HG03135 (cell line): Measurements from ENCODE around the gene NPR3.

ENCODE experiments used
- ATAC-seq: cut with Tn5 transposase; IDR thresholded peaks from one replicate; pipeline ENCODE4 v1.9.1; 2021; ENCODE audit warnings: mild to moderate bottlenecking, moderate library complexity; ENCODE audit not compliant: unreplicated experiment

The NPR3 gene

GRCh38 chr5:32711681-32712480 lies 760 bp downstream of the NPR3 start:
- ATAC-seq: no peak

DNA sequence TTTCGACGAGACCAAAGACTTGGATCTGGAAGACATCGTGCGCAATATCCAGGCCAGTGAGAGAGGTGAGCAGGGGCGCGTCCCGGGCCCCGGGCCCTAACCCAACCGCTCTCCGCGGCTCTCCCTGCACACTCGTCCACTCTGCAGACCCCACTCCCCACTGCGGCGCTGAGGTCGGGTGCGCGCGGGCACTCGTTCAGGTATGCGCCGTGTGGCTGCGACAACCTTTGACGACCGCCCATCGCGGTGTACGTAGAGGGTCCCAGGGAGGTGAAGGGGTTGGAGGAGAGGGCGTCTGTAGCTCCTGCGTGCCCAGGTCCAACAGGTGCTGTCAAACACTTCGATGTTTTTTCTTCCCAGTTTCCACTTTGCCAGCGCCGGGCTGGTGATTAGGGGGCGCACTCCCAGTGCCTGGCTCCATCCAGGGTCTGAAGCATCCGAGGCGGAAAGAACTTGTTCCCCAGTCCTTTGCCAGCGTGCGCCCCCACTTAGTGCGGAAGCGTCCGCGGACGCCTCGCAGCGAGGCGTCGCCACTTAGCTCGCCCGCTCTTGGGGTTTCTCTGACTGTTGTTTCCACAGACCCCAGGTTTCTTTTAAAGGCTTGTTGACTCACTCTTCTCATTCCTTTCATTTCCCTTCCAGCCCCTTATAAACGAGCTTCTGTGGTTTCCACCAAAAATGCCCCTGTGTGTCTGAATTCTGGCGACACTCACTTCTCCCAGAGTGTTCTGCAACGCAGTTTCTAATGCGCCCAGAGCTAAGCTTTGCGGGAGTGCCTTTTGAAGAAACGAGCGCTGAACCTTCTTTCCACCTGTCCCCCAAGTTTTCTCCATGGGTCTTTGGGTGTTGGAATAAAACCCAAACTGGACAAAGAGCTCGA lies 1.6 kb downstream of the NPR3 start:
- ATAC-seq: no peak

DNA sequence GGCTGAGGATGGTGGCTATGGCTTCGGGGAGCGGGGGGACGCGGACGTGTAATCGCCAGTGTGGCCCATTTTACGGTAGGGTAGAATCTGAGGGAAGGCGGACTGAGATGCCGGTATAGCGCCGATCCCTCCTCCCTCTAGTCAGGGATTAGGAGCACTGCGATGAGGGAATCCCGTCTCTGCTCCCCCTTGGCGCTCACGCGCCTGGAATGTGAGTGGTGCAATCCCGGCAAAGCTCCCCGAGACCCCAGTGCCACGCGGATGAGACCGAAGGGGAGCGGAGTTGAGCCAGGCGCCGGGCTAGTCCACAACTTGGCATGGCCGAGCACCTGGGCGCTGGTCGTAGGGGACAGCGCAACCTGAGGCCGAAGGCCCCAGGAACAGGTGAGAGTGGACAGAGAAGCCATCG lies 2.2 kb downstream of the NPR3 start:
- ATAC-seq: no peak

- no peak for ATAC-seq
Measured at GRCh38 chr5:32713770-32714381, 2.8 kb downstream of the NPR3 start.

- ATAC-seq: no peak
Measured at GRCh38 chr5:32714836-32715235, 3.7 kb downstream of the NPR3 start.

- ATAC-seq: no peak
Measured at GRCh38 chr5:32720300-32720699, 9.2 kb downstream of the NPR3 start.

GRCh38 chr5:32721626-32722025 lies 10.5 kb downstream of the NPR3 start:
- ATAC-seq: no peak

GRCh38 chr5:32722957-32723356 lies 11.8 kb downstream of the NPR3 start:
- ATAC-seq: no peak

GRCh38 chr5:32724526-32724925 lies 13.4 kb downstream of the NPR3 start:
- no peak for ATAC-seq

DNA sequence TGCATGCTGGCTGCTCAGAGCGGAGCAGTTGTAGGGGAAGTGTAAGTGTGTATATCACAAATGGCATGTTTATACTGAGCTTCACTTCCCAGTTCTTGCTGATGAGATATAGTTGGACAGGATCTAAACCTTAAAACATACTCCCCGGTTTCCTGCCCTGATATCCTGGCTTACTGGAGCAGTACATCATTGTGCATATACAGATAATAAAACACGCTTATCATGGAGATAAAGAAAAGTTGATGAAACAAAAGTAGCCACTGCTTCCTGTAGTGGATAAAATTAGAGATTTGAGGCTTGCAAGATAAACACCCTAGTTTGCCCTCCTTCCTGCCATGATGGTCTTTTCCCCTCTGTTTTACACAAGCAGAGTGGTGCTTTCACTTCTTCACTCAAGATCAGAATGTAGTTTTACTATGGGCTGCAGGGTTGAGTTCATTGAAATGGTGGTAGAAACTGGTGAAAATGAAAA lies 15.0 kb downstream of the NPR3 start:
- ATAC-seq: no peak

DNA sequence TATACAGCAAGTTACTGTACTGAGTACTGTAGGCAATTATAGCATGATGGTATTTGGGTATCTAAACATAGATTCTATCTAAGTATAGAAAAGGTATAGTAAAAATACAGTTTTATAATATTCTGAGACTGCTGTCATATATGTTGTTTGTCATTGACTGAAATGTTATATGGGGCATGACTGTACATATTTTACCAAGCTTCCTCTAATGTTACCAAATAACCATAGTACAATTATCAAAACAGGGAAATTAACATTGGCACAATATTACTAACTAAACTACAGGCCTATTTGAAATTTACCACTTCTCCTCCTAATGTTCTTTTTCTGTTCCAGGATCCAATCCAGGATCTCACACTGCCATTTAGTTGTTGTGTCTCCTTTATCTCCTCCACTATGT lies 18.5 kb downstream of the NPR3 start:
- ATAC-seq: no peak

DNA sequence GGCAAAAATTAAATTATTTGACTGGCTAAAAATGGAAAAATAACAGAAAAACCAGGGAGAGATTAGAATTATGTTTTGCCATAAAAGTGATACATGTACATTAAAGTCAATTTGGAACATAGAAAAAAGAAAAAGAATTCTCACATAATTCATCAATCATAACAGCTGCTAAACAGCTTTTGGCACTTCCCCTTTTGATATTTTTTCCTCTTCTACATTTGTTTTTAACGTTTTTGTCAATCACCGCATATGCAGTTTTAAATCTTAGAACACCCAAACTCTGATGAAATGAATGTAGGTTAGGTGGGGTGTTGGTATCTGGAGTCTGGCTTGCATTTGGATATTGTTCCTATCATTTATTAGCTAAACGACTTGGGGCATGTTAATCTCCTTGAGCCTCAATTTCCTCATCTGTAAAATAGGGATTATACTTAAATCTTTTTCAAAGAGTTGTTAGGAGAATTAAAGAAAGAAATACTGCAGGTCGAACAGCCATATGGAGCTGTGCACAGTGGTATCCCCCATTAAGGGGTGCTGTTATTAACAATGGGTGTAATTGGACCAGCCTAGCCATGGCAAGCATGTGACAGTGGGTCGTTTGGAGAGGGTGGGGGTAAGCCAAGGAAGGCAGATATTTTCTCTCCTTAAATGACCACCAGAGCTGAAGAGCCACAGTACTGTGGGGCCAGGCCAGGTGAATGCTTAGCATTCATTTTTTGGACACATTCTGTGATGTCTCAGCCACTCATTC lies 22.6 kb downstream of the NPR3 start:
- no peak for ATAC-seq

DNA sequence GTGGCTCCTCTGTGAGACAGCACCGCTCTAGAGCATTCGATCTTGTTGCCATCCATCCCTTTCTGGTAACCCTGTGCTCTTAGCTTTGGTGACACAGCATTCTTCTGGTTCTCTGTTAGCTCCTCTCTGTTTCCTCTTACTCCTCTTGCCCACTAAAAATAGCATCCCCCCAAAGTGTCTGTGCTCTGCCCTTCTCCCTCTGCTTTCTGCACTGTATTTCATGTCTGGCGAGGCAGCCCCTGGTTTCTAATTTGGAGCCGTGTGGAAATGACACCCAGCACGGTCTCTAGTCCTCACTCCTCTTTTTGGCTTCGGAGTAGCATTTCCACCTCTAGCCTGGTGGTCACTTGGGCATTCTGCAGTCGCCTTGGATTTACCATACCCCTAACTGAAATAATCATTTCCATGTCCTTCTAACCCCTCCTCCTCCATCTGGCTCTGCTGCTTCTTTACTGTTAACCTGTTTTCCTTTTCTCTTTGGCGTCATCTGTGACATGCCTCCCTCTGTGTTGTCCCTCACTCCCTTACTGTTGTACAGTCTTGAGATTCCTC lies 23.8 kb downstream of the NPR3 start:
- ATAC-seq: no peak

DNA sequence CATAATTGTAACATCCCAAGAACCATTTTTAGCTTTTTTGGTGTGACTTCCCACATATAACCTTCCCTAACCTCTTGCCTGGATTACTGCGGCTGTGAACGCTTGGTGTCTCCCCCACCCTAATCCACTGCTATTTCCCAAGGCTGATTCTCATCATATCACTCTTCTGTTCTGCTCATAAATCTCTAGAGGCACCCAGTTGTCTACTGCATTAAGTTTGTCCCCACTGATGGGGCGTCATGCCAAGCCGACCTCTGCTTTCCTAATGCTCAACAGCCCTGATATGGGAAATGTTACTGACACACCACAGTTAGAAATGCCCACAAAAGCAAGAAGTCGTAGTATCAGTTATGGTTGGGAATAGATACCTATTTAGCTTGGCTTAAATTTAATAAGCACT lies 24.4 kb downstream of the NPR3 start:
- ATAC-seq: no peak

GRCh38 chr5:32736842-32737241 lies 25.7 kb downstream of the NPR3 start:
- ATAC-seq: no peak

DNA sequence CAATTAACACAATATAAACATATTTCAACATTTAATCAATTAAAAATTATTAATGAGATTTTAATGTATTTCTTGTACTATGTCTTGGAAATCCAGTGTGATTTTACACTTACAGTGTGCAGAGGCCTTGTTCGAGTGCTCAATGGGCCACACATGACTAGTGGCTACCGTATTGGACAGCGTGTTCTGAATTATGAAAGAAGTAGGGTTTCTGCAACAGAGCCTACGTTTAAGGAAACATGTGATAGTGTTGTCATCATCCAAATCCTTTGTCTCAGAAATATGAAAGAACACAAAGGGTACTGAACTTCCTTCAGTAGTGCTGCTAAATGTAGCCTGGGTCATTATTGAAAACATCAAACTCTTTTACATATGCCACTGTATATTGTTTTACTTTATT lies 29.5 kb downstream of the NPR3 start:
- ATAC-seq: no peak

GRCh38 chr5:32745317-32745716 lies 34.2 kb downstream of the NPR3 start:
- ATAC-seq: no peak

GRCh38 chr5:32752411-32752810 lies 41.3 kb downstream of the NPR3 start:
- no peak for ATAC-seq

DNA sequence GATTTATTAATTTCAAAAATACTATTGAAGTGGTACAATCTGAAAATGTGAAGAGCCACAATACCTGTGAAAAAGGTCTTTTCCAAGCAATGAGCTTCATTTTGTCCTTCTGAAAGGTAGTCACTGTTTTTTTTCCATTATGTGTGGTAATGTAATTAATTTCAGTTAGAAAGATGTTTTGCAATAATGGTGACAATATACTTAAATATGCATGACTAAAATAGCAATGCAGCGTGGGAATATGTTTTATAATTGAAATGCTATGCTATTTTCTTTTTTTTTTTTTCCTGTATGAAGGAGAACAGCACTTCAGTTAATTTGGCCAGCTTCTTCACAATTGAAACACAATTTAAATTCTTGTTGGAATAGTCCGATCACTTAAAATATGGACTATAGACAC lies 41.9 kb downstream of the NPR3 start:
- no peak for ATAC-seq

- no peak for ATAC-seq
Measured at GRCh38 chr5:32753765-32754164, 42.6 kb downstream of the NPR3 start.

GRCh38 chr5:32754284-32754683 lies 43.2 kb downstream of the NPR3 start:
- no peak for ATAC-seq
